ENCODE results near the gene CALR.
"Not testable (repeated sequence)": the region's sequence is repeated elsewhere in the genome, so short reads cannot be mapped to it uniquely, and the experiment has no call there.

Gene CALR

DNA sequence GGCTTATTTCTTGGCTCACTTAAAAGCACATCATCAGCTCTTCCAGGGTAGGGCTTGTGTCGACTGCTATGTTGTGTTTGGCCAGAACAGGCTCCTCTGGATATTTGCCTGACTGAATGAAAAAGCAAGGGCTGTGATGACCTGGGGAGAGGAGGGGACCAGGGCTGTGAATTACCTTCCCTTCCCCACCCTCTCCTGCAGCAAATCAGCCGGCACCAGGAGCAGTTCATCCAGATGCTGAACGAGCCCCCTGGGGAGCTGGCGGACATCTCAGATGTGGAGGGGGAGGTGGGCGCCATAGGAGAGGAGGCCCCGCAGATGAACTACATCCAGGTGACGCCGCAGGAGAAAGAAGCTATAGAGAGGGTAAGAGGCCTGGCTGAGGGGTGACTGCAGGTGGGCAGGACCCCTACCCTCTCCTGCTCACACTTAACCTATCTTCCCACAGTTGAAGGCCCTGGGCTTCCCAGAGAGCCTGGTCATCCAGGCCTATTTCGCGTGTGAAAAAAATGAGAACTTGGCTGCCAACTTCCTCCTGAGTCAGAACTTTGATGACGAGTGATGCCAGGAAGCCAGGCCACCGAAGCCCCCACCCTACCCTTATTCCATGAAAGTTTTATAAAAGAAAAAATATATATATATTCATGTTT, 14.2 kb downstream of the CALR start:
- no peak for DNase-seq (ENCODE audit: low spot score)

GRCh38 chr19:12953138-12953798, 14.9 kb downstream of the CALR start:
- DNase-seq (ENCODE audit: low spot score) = no peak

- no peak for DNase-seq (ENCODE audit: low spot score)
Measured at GRCh38 chr19:12953799-12954611, 15.6 kb downstream of the CALR start.

DNA sequence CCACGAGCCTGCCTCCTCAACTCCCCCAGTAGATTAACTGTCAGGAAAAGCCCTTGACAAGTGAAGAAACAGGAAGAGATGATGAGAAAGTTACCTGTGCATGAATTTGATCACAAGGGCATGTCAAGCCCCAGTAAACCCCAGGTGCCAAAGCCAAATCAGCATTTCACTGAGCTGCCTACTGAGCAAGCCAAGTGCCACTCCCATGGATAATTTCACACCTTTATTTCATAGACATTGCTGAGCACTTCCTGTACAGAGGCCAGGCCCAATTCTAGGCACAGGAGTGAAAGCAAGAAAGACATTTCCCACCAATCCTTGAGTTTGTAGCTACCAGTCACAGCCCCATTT, 16.2 kb downstream of the CALR start:
- DNase-seq (ENCODE audit: low spot score) = no peak

GRCh38 chr19:12955575-12955974, 17.2 kb downstream of the CALR start:
- DNase-seq (ENCODE audit: low spot score) = not testable (repeated sequence)

GRCh38 chr19:12955996-12956395, 17.6 kb downstream of the CALR start:
- DNase-seq (ENCODE audit: low spot score) = no peak

GRCh38 chr19:12956446-12957388, 18.3 kb downstream of the CALR start, which contains the start of gene GADD45GIP1:
GADD45GIP1 (minus strand) TSS chr19:12957223; CDS start chr19:12957212, 11 bp downstream.
- DNase-seq (ENCODE audit: low spot score) = no peak

DNA sequence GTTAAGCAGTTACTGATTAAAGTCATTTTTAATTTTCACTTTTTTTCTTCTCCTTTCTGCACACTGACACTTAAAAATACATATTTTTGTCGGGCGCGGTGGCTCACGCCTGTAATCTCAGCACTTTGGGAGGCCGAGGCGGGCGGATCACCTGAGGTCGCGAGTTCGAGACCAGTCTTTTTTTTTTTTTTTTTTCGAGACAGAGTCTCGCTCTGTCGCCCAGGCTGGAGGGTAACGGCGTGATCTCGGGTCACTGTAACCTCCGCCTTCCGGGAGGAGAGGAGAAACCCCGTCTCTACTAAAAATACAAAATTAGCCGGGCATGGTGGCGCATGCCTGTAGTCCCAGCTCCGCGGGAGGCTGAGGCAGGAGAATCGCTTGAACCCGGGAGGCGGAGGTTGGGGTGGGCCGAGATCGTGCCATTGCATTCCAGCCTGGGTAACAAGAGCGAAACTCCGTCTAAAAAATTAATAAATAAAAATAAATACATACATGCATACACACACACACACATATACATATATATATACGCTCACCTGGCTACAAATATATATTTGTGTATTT, 19.1 kb downstream of the CALR start:
- DNase-seq (ENCODE audit: low spot score) = not testable (repeated sequence)

GRCh38 chr19:12959481-12959880, 21.1 kb downstream of the CALR start:
- DNase-seq (ENCODE audit: low spot score) = no peak

DNA sequence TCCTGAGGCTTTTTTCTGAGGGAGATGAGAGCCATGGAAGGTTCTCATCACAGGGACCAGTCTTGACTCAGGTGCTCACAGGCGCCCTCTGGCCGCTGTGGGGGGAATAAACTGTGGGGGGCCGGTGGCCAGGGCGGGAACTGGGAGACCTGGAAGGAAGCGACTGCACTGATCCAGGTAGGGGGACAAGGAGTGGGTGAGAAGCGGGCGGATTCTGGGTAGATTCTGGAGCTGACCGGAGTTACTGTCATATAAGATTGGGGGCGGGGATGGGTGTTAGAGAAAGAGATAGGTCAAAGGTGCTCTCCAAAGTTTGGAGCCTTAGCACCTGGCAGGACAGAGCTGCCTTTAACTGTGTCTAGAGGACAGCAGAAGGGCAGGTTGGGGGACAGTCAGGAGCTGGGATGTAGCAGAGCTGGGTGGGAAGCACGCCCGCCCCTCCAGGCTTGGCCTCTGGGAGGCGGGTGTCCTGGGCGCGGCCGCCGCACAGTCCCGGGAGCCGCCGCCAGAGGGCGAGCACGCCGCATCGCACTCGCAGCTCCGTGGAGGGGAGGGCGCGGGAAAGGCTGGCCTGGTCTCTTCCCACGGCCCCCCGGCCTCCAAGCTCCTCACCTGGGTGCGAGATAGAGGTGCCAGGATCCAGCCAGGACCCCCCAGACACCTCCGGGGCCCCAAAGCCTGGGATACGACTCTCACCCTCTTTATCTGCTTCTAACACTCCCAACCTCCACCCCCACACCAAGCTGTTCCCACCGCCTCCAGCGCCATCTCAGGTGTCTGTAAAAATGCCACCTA, 26.8 kb downstream of the CALR start:
- peak; percentile 78 for DNase-seq (ENCODE audit: low spot score)

GRCh38 chr19:12965812-12966135, 27.4 kb downstream of the CALR start:
- no peak for DNase-seq (ENCODE audit: low spot score)

DNA sequence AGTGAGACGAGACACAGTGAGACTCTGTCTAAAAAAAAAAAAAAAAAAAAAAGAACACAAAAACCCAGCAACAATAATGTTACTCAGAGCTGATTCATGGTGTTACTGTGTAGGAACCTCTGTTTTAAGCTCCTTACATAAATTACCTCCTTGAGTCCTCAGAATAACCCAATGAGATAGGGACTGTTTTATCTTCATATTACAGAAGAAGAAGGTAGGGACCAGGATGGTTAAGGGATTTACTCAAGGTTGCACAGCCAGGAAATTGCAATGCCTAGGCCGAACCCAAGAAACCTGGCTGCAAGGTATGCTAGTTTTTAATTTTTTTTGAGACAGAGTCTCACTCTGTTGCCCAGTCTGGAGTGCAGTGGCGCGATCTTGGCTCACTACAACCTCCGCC, 29.5 kb downstream of the CALR start:
- DNase-seq (ENCODE audit: low spot score) = no peak

DNA sequence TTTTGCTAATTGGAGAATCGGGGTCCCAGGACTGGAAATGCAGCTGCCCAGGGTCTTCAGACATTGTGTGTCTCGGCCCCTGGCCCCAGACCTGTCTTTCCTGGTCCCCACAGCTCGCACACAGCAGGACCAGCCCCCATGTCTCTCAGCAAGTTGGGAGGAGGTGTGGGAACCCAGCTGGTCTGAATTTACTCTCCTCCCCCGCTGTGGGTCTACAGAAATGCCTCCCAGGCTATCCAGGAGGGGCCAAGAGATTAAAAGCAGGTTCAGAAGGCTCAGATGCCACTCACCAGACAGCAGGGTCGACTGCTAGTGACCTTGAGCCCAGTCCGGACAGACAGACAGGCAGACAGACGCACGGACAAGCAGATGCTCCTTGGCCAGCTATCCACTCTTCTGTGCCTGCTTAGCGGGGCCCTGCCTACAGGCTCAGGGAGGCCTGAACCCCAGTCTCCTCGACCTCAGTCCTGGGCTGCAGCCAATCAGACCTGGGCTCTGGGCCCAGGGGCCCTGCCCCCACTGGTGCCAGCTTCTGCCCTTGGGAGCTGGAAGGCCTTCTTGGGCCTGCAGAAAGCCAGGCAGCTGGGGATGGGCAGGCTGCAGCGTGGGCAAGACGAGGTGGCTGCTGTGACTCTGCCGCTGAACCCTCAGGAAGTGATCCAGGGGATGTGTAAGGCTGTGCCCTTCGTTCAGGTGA, 31.0 kb downstream of the CALR start, which contains the start of gene DAND5:
Gene DAND5 (plus strand): TSS at position 285 of the 697 bp plus-strand sequence. CDS start 85 bp downstream, at position 370.
- DNase-seq (ENCODE audit: low spot score) = peak; percentile 60

GRCh38 chr19:12970070-12970820, 31.8 kb downstream of the CALR start:
- DNase-seq (ENCODE audit: low spot score) = no peak

GRCh38 chr19:12973236-12973635, 34.8 kb downstream of the CALR start:
- DNase-seq (ENCODE audit: low spot score) = no peak

DNA sequence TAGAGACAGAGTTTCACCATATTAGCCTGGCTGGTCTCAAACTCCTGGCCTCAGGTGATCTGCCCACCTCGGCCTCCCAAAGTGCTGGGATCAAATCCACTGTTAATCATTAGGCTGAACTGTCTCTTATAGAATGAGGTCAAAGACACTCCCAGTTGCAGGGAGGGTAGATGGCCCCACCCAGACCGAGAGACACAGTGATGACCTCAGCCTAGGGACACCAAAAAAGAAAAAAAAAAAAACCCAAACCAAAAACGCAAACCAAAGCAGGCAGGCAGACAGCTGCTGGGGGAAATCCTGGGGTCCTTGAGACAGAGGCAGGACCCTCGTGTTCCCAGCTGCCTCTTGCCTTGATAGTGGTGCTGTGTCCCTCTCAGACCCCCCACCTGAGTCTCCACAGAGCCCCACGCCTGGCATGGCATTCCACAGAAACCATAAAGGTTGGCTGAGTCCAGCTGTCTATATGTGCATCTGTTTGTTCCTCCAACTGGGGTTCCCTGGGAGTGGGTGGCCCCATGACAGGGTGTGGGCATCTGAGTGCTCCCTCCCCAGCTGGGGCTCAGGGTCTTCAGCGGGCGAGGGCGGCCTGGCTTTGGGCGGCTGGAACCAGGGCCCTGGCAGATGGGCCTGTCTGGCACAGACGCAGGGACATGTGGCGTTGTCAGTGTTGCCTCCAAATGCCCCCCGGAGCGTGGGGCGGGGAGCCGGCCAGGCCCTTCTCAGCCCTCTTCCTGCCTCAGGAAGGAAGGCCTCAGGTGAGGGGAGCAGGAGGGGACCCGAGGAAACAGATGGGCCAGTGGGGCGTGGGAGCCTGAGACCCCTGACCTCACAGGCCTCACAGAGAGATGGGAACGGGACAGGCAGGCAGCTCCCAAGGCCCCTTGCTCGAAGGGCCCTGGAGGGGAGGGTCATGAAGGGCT, 36.2 kb downstream of the CALR start:
- no peak for DNase-seq (ENCODE audit: low spot score)

DNA sequence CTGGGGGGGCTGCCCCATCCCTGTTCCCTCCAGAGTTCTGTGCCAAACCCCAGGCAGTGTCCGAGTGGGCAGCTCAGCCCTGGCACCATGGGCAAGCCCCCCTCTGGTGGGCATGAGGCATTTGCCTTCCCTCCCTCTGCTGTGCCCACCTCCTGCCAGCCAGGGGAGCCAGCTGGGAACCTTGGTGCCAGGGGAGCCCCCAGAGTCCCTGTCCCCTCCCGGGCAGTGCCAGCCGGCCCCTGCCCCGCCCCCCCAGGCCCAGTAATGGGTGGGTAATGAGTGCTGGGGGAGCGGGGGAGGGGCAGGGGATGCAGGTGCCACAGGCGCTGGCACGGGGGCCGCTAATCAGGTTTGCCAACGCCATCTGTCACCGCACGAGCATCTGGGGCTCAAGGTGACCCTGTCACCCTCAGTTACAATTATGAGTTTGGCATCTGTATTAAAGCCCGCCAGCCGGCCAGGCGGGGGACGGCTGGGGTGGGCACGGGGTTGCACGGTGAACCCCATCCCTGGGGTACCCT, 36.9 kb downstream of the CALR start:
- DNase-seq (ENCODE audit: low spot score) = no peak

DNA sequence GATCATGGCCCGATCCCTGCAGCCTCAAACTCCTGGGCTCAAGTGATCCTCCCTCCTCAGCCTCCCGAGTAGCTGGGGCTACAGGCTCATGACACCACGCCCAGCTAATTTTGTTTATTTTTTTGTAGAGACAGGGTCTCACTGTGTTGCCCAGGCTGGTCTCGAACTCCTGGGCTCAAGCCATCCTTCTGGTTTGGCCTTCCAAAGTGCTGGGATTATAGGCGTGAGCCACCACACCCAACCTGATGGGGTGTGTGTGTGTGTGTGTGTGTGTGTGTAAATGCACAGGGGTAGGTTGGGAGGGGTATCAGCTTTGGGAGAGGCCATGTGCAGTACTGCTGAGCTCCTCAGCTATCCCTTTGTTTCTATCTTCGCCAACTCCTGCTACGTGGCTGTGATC, 37.7 kb downstream of the CALR start:
- DNase-seq (ENCODE audit: low spot score) = not testable (repeated sequence)
